GM12864 (cell line): Measurements from ENCODE around the gene PRKG1.

Experiments
- DNase-seq: peaks from one replicate; pipeline ENCODE4 v3.0.0-alpha.2; 2011; ENCODE audit warnings: low read depth
- H3K4me3 ChIP-seq: 2 replicates; pipeline ENCODE4 v1.5.1; 2011; ENCODE audit warnings: mild to moderate bottlenecking, low read depth, low read length, control low read depth
- TF ChIP-seq, protein P1 (sequence below): IDR thresholded peaks from 2 replicates; pipeline ENCODE4 v1.5.1; 2011; ENCODE audit warnings: low read depth, mild to moderate bottlenecking, moderate library complexity, low read length, control low read depth, inconsistent platforms; ENCODE audit errors: missing control alignments

Gene PRKG1

DNA sequence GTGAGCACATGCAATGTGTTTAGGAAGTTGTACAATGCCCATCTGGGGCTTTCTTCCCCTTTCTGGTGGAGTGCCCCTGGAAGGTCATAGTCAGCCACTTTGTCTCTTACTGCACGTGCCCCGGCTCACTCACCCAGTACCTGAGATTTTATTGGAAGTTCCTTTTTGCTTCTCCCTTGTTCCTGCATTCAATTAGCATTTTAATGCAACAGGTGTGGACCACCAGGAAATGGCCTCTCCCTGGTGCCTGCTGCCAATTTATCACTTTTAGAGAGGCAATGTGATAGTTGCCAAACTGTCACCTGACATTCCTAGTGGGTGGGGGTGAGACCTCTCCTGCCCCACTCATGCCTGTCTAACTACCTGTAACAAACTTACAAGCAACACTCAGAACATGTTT is 946.4 kb downstream of the PRKG1 start:
- DNase-seq: no peak
- TF ChIP-seq, protein P1, sequence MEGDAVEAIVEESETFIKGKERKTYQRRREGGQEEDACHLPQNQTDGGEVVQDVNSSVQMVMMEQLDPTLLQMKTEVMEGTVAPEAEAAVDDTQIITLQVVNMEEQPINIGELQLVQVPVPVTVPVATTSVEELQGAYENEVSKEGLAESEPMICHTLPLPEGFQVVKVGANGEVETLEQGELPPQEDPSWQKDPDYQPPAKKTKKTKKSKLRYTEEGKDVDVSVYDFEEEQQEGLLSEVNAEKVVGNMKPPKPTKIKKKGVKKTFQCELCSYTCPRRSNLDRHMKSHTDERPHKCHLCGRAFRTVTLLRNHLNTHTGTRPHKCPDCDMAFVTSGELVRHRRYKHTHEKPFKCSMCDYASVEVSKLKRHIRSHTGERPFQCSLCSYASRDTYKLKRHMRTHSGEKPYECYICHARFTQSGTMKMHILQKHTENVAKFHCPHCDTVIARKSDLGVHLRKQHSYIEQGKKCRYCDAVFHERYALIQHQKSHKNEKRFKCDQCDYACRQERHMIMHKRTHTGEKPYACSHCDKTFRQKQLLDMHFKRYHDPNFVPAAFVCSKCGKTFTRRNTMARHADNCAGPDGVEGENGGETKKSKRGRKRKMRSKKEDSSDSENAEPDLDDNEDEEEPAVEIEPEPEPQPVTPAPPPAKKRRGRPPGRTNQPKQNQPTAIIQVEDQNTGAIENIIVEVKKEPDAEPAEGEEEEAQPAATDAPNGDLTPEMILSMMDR: no peak
- no peak overlapping the region for H3K4me3 ChIP-seq

DNA sequence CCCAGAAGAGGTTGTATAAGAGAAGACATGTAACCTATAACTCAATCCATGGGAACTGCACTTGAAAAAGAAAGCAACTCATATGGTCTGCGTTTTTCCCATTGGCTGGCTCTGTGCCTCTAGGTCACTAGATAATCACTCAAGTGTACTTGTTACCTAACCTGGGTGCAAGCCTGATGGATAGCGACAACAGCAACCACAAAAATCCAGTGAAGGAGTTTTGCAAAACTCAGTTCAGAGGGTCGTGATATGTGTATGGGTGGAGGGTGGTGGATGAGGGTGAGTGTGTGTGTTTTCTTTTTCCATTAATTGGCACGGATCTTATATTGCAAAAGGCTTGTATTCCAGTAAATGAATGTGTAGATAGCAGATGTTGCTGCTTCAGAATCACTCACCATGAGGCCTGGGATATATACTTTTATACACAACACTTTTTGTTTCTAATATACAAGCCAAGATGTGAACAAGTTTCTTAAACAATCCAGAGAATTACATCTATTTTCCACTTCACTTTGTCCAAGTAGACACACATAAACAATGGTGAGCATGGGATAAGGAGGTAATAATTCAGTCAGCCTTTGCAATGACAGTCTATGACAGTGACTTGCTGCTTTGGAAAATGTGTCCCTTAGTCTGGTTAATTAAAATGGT is 952.9 kb downstream of the PRKG1 start:
- no peak overlapping the region for H3K4me3 ChIP-seq
- TF ChIP-seq, protein P1: no peak

DNA sequence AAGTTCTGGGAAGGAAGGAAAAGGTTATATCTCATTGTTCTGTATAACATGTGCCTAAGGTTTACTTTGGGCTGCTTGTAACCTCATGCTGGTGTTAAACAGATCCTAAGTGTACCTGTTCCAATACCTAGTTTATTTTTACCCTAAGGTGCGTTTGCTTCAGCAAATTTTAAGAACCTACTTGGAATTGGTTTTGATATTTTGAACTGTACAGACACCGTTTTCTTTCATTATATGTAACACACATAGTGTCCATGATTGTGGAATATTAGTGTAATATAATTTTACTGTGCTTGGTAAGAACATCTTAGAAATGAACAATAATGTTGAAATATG is 954.2 kb downstream of the PRKG1 start:
- TF ChIP-seq, protein P1: no peak
- no peak overlapping the region for H3K4me3 ChIP-seq
- DNase-seq: no peak

More for the DNA sequence above, 952.9 kb downstream of the PRKG1 start:
- DNase-seq: no peak

DNA sequence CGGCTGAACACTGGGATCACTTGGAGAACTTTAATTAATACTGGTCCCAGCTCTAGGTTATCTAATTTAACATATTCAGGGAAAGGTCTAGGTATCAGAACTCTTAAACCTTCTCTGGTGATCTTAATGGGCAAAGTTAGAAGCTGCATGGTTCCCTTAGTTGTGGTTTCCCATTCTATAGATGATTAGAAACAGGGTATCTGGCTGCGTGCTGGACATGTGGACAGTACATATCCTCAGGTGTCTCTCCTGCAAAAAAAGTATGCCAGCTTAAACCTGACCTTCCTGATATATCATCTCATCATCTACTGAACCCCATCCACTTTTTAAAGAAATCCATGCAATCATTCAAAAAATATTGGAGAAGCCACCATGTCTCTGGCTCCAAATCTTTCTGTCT is 955.3 kb downstream of the PRKG1 start:
- TF ChIP-seq, protein P1: no peak

DNA sequence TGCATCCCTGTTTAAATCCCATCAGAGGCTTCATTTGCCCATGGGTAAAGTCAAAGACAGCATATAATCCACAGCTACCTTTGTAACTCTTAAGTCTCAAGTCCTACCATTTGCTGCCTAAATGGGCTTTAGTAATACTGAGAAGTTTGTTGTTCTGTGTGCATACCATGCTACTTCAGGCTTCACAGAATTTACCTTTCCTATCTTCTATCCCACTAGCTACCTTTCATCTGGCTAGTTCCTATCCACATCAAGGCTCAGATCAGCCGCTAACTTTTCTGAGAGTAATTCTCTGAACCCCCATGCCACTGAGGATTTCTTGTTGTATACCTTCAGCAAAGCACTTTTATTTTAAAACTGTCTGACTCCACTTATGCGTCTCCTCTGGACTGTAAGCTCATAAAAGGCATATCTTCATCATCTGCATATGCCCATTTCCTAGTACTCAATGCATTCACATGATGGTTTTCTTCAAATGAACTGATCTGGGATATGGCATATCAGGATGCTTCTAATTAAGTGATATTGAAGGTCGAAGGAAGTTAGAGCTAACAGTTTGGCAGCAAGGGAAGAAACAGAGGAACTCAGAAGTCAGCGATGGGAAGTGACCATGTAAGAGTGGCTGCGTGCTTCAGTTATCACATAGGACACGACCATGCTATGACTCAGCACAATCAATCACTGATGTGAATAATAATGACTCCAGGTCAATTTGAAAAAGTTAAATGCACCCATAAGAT is 955.9 kb downstream of the PRKG1 start:
- TF ChIP-seq, protein P1: no peak
- H3K4me3 ChIP-seq: no peak overlapping the region
- no peak for DNase-seq

More for the DNA sequence above, 955.3 kb downstream of the PRKG1 start:
- no peak for DNase-seq
- H3K4me3 ChIP-seq: no peak overlapping the region

DNA sequence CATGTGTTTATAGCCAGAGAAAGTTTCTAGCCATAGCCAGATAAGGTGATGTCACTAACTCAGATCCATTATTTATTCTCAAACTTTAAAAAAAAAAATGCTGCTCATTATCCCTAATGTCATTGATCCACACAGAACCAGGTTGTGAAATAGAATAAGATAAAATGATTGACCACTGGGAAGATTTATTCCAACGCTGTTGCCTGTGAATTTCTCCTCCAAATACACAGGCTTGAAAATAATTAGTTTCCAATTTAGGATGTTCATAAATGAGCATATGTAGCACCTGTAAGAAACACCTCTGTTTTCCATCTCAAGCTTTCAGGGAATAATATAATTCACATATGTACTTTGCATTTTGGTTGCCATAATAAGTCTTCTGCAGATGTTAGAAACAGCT is 956.7 kb downstream of the PRKG1 start:
- H3K4me3 ChIP-seq: no peak overlapping the region
- no peak for DNase-seq
- TF ChIP-seq, protein P1: no peak

DNA sequence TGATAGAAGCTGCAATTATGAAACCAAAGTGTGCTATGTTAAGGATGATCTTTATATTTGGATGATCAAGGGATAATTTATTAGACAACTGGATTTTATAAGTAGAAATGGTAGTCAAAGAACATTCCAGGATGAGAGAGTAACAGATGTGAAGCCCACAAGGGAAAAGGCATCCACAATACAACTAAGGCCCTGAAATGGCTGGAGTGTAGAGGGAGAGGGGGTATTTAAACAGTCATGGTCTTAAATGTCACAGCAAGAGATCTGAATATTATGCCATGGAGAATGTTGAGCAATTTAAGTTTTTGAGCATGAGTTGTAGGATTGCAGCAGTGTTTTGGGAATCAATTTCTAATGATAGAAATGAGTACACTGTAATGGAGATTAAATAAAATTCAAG is 957.5 kb downstream of the PRKG1 start:
- H3K4me3 ChIP-seq: no peak overlapping the region
- TF ChIP-seq, protein P1: no peak
- DNase-seq: no peak
